ENCODE measurements around the gene LRRC57. TPM values are rescaled to one million over a fixed set of nuclear protein-coding genes. Genes with fewer than 3 reads are reported as not detected.
"Not testable (repeated sequence)": the region's sequence is repeated elsewhere in the genome, so short reads cannot be mapped to it uniquely, and the experiment has no call there.

LRRC57 gene
- total RNA-seq, 6 experiments from 2014 or later: 8.5 to 10.8 (median 10.1) TPM

DNA sequence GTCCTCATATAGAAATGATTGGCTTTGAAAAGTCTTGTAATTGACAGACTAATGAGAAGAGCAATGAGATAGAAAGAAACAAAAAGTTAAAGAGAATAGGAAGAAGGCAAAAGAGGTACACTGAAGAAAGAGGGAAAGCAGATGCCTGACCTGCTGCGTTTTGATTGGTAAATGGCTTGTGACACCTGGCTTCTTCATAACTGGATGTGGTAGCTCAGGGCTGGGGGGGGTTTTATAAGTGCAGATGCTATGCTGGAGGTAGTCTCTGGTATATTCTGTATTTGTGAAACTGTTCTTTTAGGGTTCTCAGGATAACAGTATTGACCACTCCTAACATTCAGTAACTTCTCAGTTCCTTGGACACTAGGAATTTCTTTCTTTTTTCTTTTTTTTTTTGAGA is 28.2 kb upstream of the LRRC57 start:
- H3K27ac ChIP-seq: no peak overlapping the region
- DNase-seq: no peak
- TF ChIP-seq, protein P1, sequence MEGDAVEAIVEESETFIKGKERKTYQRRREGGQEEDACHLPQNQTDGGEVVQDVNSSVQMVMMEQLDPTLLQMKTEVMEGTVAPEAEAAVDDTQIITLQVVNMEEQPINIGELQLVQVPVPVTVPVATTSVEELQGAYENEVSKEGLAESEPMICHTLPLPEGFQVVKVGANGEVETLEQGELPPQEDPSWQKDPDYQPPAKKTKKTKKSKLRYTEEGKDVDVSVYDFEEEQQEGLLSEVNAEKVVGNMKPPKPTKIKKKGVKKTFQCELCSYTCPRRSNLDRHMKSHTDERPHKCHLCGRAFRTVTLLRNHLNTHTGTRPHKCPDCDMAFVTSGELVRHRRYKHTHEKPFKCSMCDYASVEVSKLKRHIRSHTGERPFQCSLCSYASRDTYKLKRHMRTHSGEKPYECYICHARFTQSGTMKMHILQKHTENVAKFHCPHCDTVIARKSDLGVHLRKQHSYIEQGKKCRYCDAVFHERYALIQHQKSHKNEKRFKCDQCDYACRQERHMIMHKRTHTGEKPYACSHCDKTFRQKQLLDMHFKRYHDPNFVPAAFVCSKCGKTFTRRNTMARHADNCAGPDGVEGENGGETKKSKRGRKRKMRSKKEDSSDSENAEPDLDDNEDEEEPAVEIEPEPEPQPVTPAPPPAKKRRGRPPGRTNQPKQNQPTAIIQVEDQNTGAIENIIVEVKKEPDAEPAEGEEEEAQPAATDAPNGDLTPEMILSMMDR (IDR thresholded peaks at IDR 0.05): no peak
- no peak for TF ChIP-seq POLR2A (IDR thresholded peaks at IDR 0.05)
- no peaks in the 10 kb centered on the region for H3K36me3 ChIP-seq
- intact Hi-C loops (cut with DNase I): no loop called here
- H3K4me3 ChIP-seq: no peak overlapping the region
- no peaks in the 10 kb centered on the region for H3K9me3 ChIP-seq
- no peak for ATAC-seq
- H3K4me1 ChIP-seq: peaks cover 0 to 7% (median 1%) of the 10 kb centered on the region in 4 donors
- 71% methylated on average over 1 of the region's 1 CpG for WGBS (ENCODE audit: insufficient coverage, low coverage, low lambda C conversion rate, missing lambda C conversion rate)
- H3K27me3 ChIP-seq: no peaks in the 10 kb centered on the region

DNA sequence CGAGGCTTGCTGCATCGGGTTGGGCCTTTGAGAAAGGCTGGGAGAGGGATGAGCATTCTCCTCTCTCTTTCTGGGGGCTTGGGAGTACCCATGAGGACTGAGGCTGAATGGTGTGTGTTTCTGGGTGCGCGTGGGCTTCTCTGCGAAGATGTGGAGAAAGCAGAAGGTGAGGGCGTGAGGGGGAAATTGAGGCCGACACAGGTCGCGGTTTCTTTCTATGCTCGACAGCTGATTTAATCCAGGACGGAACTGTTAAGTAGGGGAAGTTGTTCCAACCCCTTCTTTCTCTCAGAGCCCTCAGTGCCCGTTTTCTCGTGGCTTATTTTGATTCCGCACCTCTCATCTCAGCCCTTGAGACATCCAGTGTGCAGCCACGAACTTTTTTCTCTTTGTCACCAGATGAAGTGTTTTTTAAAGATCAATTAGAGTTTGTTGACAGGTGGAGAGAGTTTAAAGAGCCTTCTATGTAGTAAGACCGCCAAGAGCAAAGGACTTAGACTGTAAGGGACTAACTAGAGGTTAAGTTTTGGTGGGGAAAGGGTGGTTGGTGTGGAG is 27.5 kb upstream of the LRRC57 start:
- 13% methylated on average over 13 of the region's 16 CpGs for WGBS (ENCODE audit: insufficient coverage, low coverage, low lambda C conversion rate, missing lambda C conversion rate)
- H3K4me3 ChIP-seq: peak overlapping the region; percentile 60 to 84 (median 66)
- peak overlapping the region; percentile 44 to 66 (median 54) for H3K27ac ChIP-seq
- no peak for DNase-seq
- ATAC-seq: no peak
- no peak for TF ChIP-seq POLR2A (IDR thresholded peaks at IDR 0.05)
- TF ChIP-seq, protein P1 (IDR thresholded peaks at IDR 0.05): no peak
- peaks cover 0 to 3% (median 0%) of the 10 kb centered on the region in 4 donors for H3K4me1 ChIP-seq
- intact Hi-C loops (cut with DNase I): no loop called here
- H3K27me3 ChIP-seq: no peaks in the 10 kb centered on the region
- no peaks in the 10 kb centered on the region for H3K9me3 ChIP-seq
- H3K36me3 ChIP-seq: no peaks in the 10 kb centered on the region

DNA sequence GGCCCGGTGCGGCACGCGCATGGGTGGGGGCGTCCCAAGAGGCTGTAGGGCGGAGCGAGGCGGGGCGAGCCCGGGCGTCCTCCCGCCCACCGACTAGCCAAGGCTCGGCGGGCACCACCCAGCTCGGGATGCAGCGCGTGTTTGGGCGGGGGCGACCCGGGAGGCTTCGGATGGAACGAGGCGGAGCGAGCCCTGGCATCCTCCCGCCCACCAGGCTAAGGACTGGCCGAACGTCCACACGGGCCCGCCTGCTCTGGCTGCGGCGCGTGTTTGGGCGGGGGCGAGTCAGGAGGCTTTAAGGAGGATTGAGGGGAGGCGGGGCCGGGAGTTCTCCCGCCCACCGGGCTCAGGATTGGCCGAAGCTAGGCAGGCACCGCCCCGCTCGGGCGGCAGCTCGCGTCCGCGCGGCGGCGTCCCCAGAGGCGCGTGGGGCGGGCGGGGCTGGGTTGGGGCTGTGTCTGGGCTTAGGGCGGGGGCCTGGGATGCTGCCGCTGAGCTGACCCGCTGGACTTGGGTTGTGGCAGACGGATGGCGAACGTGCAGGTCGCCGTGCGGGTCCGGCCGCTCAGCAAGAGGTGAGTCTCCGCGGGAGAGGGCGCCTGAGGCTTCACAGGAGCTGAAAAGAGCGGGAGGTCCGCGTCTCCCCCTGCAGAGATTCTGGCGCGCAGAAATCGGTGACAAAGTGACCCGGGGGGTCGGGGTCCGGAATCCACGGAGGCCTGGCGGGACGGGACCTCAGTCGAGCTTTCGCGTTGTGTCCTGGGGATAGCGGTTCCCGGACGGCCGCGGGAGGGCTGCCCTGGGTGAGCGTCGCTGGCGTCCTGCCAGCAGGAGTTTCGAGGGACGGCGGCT is 26.8 kb upstream of the LRRC57 start, which contains the start of gene STARD9:
TSS of gene STARD9 (plus strand) at position 419 of the 852 bp plus-strand sequence. CDS start at position 529, 110 bp downstream.
- peak; percentile 39 for TF ChIP-seq POLR2A (IDR thresholded peaks at IDR 0.05)
- TF ChIP-seq, protein P1 (IDR thresholded peaks at IDR 0.05): no peak
- ATAC-seq (peak; percentile 96 to 98 (median 98)), DNase-seq (peak; percentile 98 to 99 (median 99))
- Histone ChIP-seq H3K9me3 (no peaks in the 10 kb centered on the region), H3K36me3 (no peaks in the 10 kb centered on the region), H3K27me3 (no peaks in the 10 kb centered on the region), H3K27ac (peak within 1 kb of the TSS; percentile 44 to 66 (median 54)), H3K4me1 (no peaks in the 10 kb centered on the region), H3K4me3 (peak within 1 kb of the TSS; percentile 60 to 84 (median 66))
- 0% methylated on average over 12 of the region's 95 CpGs for WGBS (ENCODE audit: insufficient coverage, low coverage, low lambda C conversion rate, missing lambda C conversion rate)
- intact Hi-C loops (cut with DNase I): no loop called here

DNA sequence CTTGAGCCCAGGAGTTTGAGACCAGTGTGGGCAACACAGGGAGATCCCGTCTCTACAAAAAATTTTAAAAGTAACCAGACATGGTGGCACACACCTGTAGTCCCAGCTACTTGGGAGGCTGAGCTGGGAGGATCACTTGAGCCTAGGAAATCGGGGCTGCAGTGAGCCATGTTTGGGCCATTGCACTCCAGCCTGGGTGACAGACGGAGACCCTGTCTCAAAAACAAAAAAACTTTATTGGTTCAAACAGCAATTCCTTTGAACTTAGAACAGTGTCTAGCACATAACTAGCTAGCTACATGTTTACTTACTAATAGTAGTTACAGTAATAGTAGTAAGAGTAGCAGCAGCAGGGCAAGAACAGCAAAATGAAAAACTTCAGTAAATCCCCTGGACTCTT is 10.1 kb upstream of the LRRC57 start:
- no peaks in the 10 kb centered on the region for H3K9me3 ChIP-seq
- H3K27me3 ChIP-seq: no peaks in the 10 kb centered on the region
- ATAC-seq (no peak), DNase-seq (no peak)
- no peak overlapping the region for H3K4me3 ChIP-seq
- WGBS (ENCODE audit: insufficient coverage, low coverage, low lambda C conversion rate, missing lambda C conversion rate): 100% methylated on average over 2 of the region's 3 CpGs
- intact Hi-C loops (cut with DNase I): no loop called here
- peaks cover 0 to 21% (median 12%) of the 10 kb centered on the region in 4 donors for H3K36me3 ChIP-seq
- no peak for TF ChIP-seq POLR2A (IDR thresholded peaks at IDR 0.05)
- TF ChIP-seq, protein P1 (IDR thresholded peaks at IDR 0.05): no peak
- no peaks in the 10 kb centered on the region for H3K4me1 ChIP-seq
- H3K27ac ChIP-seq: no peak overlapping the region

DNA sequence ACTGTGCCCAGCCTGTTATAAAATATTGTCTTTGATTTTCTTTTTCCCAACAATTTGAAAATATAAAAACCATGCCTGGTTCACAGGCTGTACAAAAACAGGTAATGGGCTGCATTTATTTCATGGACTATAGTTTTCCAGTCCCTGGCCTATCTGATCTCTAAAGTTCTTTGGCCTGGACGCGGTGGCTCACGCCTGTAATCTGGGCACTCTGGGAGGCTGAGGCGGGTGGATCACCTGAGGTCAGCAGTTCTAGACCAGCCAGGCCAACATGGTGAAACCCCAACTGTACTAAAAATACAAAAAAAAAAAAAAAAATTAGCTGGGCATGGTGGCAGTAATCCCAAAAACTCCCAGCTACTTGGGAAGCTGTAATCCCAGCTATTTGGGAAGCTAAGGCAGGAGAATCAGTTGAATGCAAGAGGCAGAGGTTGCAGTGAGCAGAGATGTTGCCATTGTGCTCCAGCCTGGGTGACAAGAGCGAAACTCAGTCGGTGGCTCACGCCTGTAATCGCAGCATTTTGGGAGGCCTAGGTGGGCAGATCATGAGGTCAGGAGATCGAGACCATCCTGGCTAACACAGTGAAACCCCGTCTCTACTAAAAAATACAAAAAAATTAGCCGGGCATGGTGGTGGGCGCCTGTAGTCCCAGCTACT is 8.1 kb upstream of the LRRC57 start:
- ATAC-seq; intact Hi-C loops (cut with DNase I): not testable (repeated sequence)

More for the DNA sequence above, 8.1 kb upstream of the LRRC57 start:
- H3K27ac ChIP-seq, H3K4me3 ChIP-seq, H3K9me3 ChIP-seq, H3K4me1 ChIP-seq, DNase-seq, H3K27me3 ChIP-seq: not testable (repeated sequence)
- H3K36me3 ChIP-seq: peaks cover 0 to 10% (median 5%) of the 10 kb centered on the region in 4 donors
- 79% methylated on average over 11 of the region's 12 CpGs for WGBS (ENCODE audit: insufficient coverage, low coverage, low lambda C conversion rate, missing lambda C conversion rate)

Data from right lobe of liver (tissue), 6 donors.